Measurements from ENCODE around the gene TBC1D8. TPM values are rescaled to one million over a fixed set of nuclear protein-coding genes. Genes with fewer than 3 reads are reported as not detected.

TBC1D8 gene
- total RNA-seq, 1 experiment from 2014 or later = 48.1 TPM

DNA sequence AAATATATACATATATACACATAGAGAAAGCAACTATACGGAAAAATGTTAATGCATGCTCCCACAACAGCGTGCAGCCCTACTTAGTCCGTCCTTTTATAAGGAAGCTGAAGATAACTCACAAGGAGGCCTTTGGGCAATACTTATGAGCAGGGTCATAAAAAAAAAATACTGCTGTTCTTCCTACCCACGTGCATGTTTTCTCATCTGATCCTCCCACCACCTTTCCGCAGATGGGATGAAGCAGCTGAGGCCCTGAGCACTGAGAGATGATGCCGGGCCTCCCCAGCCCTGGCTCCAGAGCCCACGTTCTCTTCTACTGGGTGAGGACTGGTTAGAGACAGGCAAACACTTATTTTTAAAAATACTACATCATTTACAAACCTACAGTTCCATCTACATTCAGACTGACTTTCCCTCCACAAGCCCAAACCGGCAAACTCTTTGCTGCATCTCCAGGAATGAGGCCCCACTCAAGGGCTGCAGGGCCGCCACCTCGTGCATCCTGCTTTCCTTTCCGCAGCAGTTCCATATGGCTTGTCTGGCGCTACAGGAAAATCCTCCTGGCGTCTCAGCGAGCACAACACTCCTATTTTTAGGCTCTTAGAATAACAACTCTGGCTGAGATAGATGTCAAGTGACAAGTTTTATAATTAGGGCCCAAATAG lies 41.6 kb downstream of the TBC1D8 start:
- ChIA-PET CTCF (interaction anchor here (0.6 to 1.3 kb wide), 4 partner anchors 24 to 140 kb away, joined by 3 read pairs; no protein-coding TSS in a partner anchor), POLR2A (interaction anchor here (0.7 to 1.6 kb wide), 4 partner anchors 26 to 838 kb away, joined by 3 read pairs; no protein-coding TSS in a partner anchor)
- Mint-ChIP-seq H3K9me3 (ENCODE audit: unreplicated experiment) (no peaks in the 10 kb centered on the region), H3K4me1 (ENCODE audit: insufficient read depth, unreplicated experiment) (peaks cover 60% of the 10 kb centered on the region), H3K4me3 (ENCODE audit: unreplicated experiment) (no peak overlapping the region), H3K27ac (ENCODE audit: low read depth, unreplicated experiment) (no peak overlapping the region), H3K36me3 (ENCODE audit: insufficient read depth, unreplicated experiment) (peaks cover 6% of the 10 kb centered on the region), H3K27me3 (ENCODE audit: insufficient read depth, unreplicated experiment) (no peaks in the 10 kb centered on the region)
- DNase-seq (ENCODE audit: unreplicated experiment) = no peak
- no TSS peak for BruUV-seq (replicated peaks)
- intact Hi-C loops (cut with micrococcal nuclease) = loop anchor here (5.0 kb wide), 1 partner anchor 43 kb away; the partner anchor contains the start of gene TBC1D8
- TF ChIP-seq, protein P1, sequence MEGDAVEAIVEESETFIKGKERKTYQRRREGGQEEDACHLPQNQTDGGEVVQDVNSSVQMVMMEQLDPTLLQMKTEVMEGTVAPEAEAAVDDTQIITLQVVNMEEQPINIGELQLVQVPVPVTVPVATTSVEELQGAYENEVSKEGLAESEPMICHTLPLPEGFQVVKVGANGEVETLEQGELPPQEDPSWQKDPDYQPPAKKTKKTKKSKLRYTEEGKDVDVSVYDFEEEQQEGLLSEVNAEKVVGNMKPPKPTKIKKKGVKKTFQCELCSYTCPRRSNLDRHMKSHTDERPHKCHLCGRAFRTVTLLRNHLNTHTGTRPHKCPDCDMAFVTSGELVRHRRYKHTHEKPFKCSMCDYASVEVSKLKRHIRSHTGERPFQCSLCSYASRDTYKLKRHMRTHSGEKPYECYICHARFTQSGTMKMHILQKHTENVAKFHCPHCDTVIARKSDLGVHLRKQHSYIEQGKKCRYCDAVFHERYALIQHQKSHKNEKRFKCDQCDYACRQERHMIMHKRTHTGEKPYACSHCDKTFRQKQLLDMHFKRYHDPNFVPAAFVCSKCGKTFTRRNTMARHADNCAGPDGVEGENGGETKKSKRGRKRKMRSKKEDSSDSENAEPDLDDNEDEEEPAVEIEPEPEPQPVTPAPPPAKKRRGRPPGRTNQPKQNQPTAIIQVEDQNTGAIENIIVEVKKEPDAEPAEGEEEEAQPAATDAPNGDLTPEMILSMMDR (IDR thresholded peaks at IDR 0.05; ENCODE audit: unreplicated experiment) = no peak

DNA sequence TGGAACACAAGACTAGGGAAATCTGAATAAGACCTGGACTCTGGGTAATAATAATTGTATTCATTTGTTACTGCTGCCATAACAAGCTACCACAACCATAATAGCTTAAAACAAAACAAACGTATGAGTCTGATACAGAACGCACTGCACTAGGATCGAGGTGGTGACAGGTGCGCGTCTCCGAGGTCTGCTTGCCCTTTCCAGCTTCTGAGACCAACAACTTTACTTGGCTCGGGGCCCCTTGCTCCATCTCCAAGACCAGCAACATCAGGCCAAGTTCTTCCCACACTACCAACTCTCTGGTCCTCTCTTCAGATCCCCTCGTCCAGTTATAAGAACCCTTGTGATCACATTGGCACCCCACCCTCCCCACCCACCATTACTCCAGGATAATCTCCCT lies 42.8 kb downstream of the TBC1D8 start:
- no peaks in the 10 kb centered on the region for H3K9me3 Mint-ChIP-seq (ENCODE audit: unreplicated experiment)
- intact Hi-C loops (cut with micrococcal nuclease) = no loop called here
- H3K36me3 Mint-ChIP-seq (ENCODE audit: insufficient read depth, unreplicated experiment) = peaks cover 6% of the 10 kb centered on the region
- no peak overlapping the region for H3K4me3 Mint-ChIP-seq (ENCODE audit: unreplicated experiment)
- no TSS peak for BruUV-seq (replicated peaks)
- peaks cover 61% of the 10 kb centered on the region for H3K4me1 Mint-ChIP-seq (ENCODE audit: insufficient read depth, unreplicated experiment)
- H3K27me3 Mint-ChIP-seq (ENCODE audit: insufficient read depth, unreplicated experiment) = no peaks in the 10 kb centered on the region
- ChIA-PET CTCF (interaction anchor here (0.6 kb wide), 1 partner anchor 14 kb away, joined by 3 read pairs; no protein-coding TSS in a partner anchor), POLR2A (interaction anchor here (1.1 kb wide), 1 partner anchor 12 kb away, joined by 3 read pairs; no protein-coding TSS in a partner anchor)
- TF ChIP-seq, protein P1 (IDR thresholded peaks at IDR 0.05; ENCODE audit: unreplicated experiment) = no peak
- DNase-seq (ENCODE audit: unreplicated experiment) = no peak
- H3K27ac Mint-ChIP-seq (ENCODE audit: low read depth, unreplicated experiment) = no peak overlapping the region

DNA sequence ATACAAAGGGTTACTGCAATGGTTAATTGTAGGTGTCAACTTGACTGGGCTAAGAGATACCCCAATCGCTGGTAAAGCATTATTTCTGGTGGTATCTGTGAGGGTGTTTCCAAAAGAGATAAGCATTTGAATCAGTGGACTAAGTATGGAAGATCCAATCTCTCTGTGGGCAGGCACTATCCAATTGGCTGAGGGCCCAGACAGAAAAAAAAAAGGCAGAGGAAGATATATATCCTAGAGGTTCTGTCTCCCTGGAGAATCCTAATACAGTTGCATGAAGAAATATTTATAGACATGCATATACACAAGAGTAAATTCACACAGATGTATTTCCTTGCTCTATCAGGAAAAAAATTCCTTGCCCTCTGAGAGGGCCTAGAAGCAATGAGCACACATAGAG lies 43.9 kb downstream of the TBC1D8 start:
- peaks cover 6% of the 10 kb centered on the region for H3K9me3 Mint-ChIP-seq (ENCODE audit: unreplicated experiment)
- DNase-seq (ENCODE audit: unreplicated experiment) = no peak
- H3K27me3 Mint-ChIP-seq (ENCODE audit: insufficient read depth, unreplicated experiment) = no peaks in the 10 kb centered on the region
- TF ChIP-seq, protein P1 (IDR thresholded peaks at IDR 0.05; ENCODE audit: unreplicated experiment) = no peak
- H3K36me3 Mint-ChIP-seq (ENCODE audit: insufficient read depth, unreplicated experiment) = peaks cover 13% of the 10 kb centered on the region
- H3K4me1 Mint-ChIP-seq (ENCODE audit: insufficient read depth, unreplicated experiment) = peaks cover 50% of the 10 kb centered on the region
- no TSS peak for BruUV-seq (replicated peaks)
- intact Hi-C loops (cut with micrococcal nuclease) = no loop called here
- CTCF ChIA-PET = interaction anchor here (0.5 to 1.1 kb wide), 5 partner anchors 24 to 1647 kb away, joined by 3 read pairs; no protein-coding TSS in a partner anchor
- no peak overlapping the region for H3K27ac Mint-ChIP-seq (ENCODE audit: low read depth, unreplicated experiment)
- POLR2A ChIA-PET = interaction anchor here (0.6 to 1.6 kb wide), 2 partner anchors 17 to 140 kb away, joined by 3 to 7 read pairs; no protein-coding TSS in a partner anchor
- no peak overlapping the region for H3K4me3 Mint-ChIP-seq (ENCODE audit: unreplicated experiment)

DNA sequence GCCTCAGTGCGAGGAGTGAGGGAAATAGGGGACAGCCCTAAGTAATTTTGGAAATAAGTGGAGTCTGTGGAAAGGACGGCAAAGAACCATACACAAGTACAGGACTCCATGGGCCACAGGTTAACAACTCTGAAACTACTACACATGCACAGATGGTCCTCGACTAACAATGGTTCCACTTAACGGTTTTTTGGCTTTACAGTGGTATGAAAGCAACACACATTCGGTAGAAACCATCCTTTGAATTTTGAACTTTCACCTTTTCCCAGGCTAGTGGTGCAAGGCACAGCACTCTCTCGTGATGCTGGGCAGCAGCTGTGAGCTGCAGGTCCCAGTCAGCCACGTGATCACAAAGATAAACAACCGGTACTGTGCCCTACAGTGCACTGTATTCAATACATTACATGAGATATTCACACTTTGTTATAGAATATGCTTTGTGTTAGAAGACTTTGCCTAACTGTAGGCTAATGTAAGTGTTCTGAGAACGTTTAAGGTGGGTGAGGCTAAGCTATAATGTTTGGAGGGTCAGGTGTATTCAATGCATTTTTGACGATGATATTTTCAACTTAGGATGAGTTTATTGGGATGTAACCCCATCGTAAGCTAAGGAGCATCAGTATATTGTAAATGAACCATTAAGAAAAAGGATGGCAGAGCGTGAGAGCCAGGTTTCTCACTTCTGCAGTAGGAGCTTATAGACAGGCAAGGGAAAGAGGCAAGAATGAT lies 44.6 kb downstream of the TBC1D8 start:
- no peak for DNase-seq (ENCODE audit: unreplicated experiment)
- H3K27me3 Mint-ChIP-seq (ENCODE audit: insufficient read depth, unreplicated experiment) = no peaks in the 10 kb centered on the region
- no TSS peak for BruUV-seq (replicated peaks)
- peaks cover 15% of the 10 kb centered on the region for H3K36me3 Mint-ChIP-seq (ENCODE audit: insufficient read depth, unreplicated experiment)
- TF ChIP-seq, protein P1 (IDR thresholded peaks at IDR 0.05; ENCODE audit: unreplicated experiment) = no peak
- intact Hi-C loops (cut with micrococcal nuclease) = no loop called here
- peaks cover 44% of the 10 kb centered on the region for H3K4me1 Mint-ChIP-seq (ENCODE audit: insufficient read depth, unreplicated experiment)
- no peak overlapping the region for H3K4me3 Mint-ChIP-seq (ENCODE audit: unreplicated experiment)
- no peak overlapping the region for H3K27ac Mint-ChIP-seq (ENCODE audit: low read depth, unreplicated experiment)
- H3K9me3 Mint-ChIP-seq (ENCODE audit: unreplicated experiment) = peaks cover 9% of the 10 kb centered on the region
- ChIA-PET CTCF (interaction anchor here (0.5 to 1.1 kb wide), 6 partner anchors 32 to 1648 kb away, joined by 3 to 5 read pairs (median 3); no protein-coding TSS in a partner anchor), POLR2A (interaction anchor here (0.6 to 1.6 kb wide), 2 partner anchors 18 to 141 kb away, joined by 3 to 7 read pairs; no protein-coding TSS in a partner anchor)
